HG03575 (cell line): Measurements from ENCODE around the gene CARD9.
"Not testable (repeated sequence)": the region's sequence is repeated elsewhere in the genome, so short reads cannot be mapped to it uniquely, and the experiment has no call there.

Experiments
- ATAC-seq: cut with Tn5 transposase; IDR thresholded peaks from one replicate; pipeline ENCODE4 v1.9.1; 2021; ENCODE audit not compliant: unreplicated experiment, insufficient number of reproducible peaks, low FRiP score; ENCODE audit errors: extremely low read depth

The CARD9 gene

GRCh38 chr9:136331556-136332481, 41.6 kb downstream of the CARD9 start:
- no peak for ATAC-seq

GRCh38 chr9:136331030-136331429, 42.4 kb downstream of the CARD9 start:
- ATAC-seq: no peak

GRCh38 chr9:136330406-136330990, 43.0 kb downstream of the CARD9 start:
- ATAC-seq: no peak

- ATAC-seq: no peak
These were observed 43.6 kb downstream of the CARD9 start for GRCh38 chr9:136329636-136330405.

GRCh38 chr9:136329211-136329627, 44.2 kb downstream of the CARD9 start:
- ATAC-seq: no peak

GRCh38 chr9:136328622-136329041, 44.8 kb downstream of the CARD9 start:
- ATAC-seq: no peak

- ATAC-seq: no peak
These were observed 45.4 kb downstream of the CARD9 start for GRCh38 chr9:136328011-136328621.

GRCh38 chr9:136327304-136327974, 46.0 kb downstream of the CARD9 start, which contains the start of gene GPSM1:
Gene GPSM1 (plus strand): TSS chr9:136327539. CDS start chr9:136327696, 157 bp downstream.
- no peak for ATAC-seq

GRCh38 chr9:136326761-136327303, 46.6 kb downstream of the CARD9 start:
- ATAC-seq: no peak

- ATAC-seq: no peak
These were observed 47.3 kb downstream of the CARD9 start for GRCh38 chr9:136326061-136326760.

- ATAC-seq: no peak
These were observed 48.1 kb downstream of the CARD9 start for GRCh38 chr9:136325358-136325757.

GRCh38 chr9:136324501-136325300, 48.8 kb downstream of the CARD9 start:
- no peak for ATAC-seq

- no peak for ATAC-seq
These were observed 50.1 kb downstream of the CARD9 start for GRCh38 chr9:136323371-136323789.

- no peak for ATAC-seq
These were observed 50.6 kb downstream of the CARD9 start for GRCh38 chr9:136322756-136323330.

- ATAC-seq: no peak
These were observed 51.9 kb downstream of the CARD9 start for GRCh38 chr9:136321561-136321960.

GRCh38 chr9:136320972-136321371, 52.5 kb downstream of the CARD9 start:
- ATAC-seq: not testable (repeated sequence)

- ATAC-seq: not testable (repeated sequence)
These were observed 53.5 kb downstream of the CARD9 start for GRCh38 chr9:136319955-136320354.
